GM21825 (cell line): ENCODE measurements around the gene CNIH1.
A peak's percentile ranks its signal among the peaks of the same experiment; 100 is the strongest.
"Not testable (repeated sequence)": the region's sequence is repeated elsewhere in the genome, so short reads cannot be mapped to it uniquely, and the experiment has no call there.

Experiments
- ATAC-seq: cut with Tn5 transposase; IDR thresholded peaks from one replicate; pipeline ENCODE4 v1.9.1; 2021; ENCODE audit warnings: mild to moderate bottlenecking, moderate library complexity; ENCODE audit not compliant: unreplicated experiment

CNIH1 gene

DNA sequence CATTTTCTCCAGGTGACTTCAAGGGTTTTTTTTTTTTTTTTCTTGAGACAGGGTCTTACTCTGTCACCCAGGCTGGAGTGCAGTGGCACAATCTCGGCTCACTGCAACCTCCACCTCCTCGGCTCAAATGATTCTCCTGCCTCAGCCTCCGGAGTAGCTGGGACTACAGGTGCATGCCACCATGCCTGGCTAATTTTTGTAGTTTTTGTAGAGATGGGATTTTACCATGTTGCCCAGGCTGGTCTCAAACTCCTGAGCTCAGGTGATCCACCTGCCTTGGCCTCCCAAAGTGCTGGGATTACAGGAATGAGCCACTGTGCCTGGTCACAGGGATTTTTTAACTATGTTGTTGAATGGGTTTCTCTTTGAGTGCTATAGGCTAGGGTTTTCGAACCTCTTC lies 3.2 kb downstream of the CNIH1 start:
- not testable (repeated sequence) for ATAC-seq

DNA sequence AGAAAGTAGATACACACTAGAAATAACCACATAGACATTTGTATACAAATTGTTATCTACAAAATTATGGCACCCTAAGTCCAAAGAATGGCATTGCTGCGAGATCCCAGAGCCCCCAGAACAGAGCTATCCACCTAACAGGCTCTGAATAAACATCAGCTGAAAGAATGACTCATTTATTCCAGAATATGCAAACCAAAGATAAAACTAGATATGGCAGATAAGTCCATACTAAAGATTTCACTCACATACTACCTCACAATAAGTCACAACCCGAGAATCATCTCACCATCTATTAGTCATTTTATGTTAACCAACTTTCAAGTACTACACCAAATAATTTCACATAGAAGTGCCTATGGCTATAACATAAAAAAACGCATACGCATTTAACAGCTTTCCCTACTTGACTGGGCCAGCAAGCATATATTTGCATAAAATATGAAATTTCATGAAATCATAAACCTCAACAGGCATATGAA lies 5.6 kb downstream of the CNIH1 start:
- no peak for ATAC-seq

DNA sequence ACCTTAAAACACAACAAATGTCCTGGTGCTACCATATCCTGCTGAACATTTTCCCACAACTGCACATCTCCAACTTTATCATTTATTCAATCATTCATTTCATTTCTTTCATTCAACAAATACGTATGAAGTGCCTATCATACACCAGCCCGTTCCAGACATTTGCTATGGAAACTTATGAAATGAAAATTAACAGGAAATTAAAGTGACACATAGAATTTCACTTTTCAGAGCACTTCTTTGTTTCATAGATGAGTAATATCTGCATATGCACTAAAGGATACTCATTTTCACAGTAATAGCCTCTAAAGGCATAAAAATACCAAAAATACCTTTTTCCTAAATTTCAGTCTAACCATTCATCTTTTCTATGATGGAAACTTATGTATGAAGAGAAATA lies 12.6 kb downstream of the CNIH1 start:
- ATAC-seq, result no peak

DNA sequence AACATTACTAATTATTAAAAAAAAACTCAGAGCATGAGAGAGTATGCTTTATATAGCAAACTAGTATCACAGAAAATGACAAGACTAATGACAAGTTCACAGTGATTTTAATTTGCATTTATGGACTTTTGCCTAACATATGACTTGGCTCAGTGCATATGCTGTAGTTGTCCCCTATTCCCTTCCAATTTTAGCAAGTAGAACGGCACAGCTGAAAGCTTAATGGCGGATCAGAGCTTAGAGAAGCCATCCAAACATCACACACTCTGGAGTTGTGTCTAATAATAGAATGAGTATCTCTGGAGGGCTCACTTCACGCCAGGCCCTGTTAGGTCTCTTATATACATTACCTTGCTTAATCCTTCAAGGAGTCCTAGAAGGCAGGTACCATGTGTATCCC lies 13.3 kb downstream of the CNIH1 start:
- no peak for ATAC-seq

- ATAC-seq, result no peak
Observed at GRCh38 chr14:54425537-54426274, 15.5 kb downstream of the CNIH1 start.

DNA sequence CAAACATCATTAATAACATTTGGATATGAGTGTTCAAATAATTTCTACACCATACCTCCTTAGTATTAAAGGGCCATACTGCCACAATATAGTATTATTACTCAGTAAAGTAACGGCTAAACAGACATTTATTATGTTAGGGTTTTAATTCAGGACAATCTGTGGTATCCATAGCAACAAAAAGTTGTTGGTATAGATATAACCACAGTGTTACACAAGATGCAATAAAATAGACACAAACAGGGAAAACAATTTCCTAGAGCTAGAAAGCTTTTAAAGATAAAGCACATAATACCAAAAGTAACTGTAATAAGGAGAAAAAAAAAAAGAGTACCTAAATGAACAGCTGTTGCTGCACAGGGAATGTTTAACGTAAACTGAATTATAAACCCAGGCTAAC lies 16.1 kb downstream of the CNIH1 start:
- no peak for ATAC-seq

GRCh38 chr14:54424479-54424901 lies 16.7 kb downstream of the CNIH1 start:
- no peak for ATAC-seq

- no peak for ATAC-seq
Observed at GRCh38 chr14:54423991-54424390, 17.2 kb downstream of the CNIH1 start.

GRCh38 chr14:54420478-54421142 lies 20.6 kb downstream of the CNIH1 start:
- no peak for ATAC-seq

- ATAC-seq, result no peak
Observed at GRCh38 chr14:54411371-54411770, 29.8 kb downstream of the CNIH1 start.

- ATAC-seq, result no peak
Observed at GRCh38 chr14:54410215-54410614, 31.0 kb downstream of the CNIH1 start.

GRCh38 chr14:54403401-54404005 lies 37.7 kb downstream of the CNIH1 start:
- ATAC-seq, result not testable (repeated sequence)

DNA sequence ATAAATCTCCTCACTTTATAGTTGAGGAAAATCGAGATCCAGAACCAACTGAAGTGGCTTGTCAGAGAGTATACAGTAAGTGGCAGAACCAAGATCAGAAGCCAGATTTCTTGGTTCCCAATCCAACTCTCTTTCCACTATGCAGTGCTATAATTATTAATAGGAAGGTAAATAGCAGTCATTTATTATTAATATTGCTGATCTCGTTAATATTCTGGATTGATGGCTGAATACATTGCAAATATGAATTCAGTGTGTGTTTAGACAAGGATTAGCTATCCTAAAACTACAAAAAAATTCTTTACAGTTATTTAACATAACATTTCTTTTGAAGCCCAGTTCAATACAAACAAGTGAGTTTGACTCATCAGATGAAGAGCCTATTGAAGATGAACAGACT lies 41.6 kb downstream of the CNIH1 start:
- ATAC-seq, result no peak

DNA sequence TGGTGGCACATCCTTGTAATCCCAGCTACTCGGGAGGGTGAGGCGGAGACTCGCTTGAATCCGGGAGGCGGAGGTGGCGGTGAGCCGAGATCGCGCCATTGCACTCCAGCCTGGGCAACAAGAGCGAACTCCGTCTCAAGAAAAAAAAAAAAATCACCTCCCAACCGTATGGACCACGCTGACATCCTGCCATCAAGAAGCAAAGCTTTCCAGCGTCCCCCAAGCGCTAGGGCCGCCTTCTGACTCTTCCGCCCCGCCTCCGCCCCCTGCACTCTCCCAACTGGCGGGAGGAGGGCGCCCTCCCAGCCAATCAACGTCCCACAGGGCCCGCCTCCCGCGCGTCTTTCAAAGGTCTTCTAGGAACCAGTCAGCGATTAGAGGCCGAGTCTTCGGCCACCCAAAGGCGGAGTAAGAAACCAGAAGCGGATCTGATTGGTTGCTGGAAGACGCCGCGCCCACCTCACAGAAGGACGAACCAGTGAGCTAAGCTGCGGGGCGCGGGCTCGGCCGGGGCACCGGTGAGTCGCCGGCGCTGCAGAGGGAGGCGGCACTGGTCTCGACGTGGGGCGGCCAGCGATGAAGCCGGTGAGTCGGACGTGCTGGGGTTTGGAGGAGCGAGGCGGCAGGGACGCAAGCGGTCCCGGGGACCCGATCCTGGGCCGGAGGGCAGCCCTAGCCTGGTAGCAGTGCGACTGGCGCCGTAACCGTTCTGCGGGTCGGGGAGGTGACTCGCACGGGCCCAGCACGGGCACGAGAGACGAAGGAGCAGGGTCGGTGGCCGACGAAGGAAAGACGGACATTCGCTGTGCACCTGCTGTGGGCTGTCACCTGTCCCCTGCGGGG lies 44.5 kb downstream of the CNIH1 start, which contains the start of gene CDKN3:
Gene CDKN3, plus strand, starts transcription at position 515 of the 843 bp plus-strand sequence. Its CDS starts 62 bp downstream, at position 577.
- peak; percentile 98 for ATAC-seq

- no peak for ATAC-seq
Observed at GRCh38 chr14:54396183-54396492, 45.0 kb downstream of the CNIH1 start.

DNA sequence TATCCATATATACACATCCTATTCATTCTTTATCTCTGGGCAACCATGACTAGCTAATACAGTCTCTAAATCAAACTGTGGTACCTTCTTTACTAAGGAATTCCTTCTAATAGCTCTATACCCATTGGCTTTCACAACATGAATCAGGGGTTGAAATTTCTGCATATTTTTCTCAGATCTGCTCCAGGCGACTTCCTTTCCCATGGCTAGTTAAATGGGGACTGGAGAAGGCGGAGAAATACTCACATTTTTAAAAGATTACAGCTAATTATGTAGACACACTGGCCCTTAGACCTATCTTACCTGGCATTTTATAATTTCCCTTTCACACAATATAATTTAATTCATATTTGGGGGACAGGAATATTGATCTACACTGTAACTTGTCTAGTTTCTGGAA lies 45.5 kb downstream of the CNIH1 start:
- ATAC-seq, result no peak

DNA sequence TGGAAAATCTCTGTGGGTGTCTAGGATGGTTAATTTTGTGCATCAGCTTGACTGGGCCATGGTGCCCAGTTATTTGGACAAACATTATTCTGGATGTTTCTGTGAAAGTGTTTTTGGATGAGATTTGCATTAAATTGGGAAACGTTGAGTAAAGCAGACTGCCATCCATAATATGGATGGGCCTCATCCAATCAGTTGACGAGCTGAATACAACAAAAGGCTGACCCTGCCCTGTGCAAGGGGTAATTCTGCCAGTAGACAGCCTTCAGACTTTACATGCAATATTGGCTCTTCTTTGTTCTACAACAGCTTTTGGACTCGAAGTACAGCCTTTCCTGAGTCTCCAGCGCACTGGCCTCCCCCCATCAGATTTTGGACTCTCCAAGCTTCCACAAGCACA lies 45.9 kb downstream of the CNIH1 start:
- no peak for ATAC-seq

GRCh38 chr14:54394596-54394995 lies 46.6 kb downstream of the CNIH1 start:
- ATAC-seq, result no peak

DNA sequence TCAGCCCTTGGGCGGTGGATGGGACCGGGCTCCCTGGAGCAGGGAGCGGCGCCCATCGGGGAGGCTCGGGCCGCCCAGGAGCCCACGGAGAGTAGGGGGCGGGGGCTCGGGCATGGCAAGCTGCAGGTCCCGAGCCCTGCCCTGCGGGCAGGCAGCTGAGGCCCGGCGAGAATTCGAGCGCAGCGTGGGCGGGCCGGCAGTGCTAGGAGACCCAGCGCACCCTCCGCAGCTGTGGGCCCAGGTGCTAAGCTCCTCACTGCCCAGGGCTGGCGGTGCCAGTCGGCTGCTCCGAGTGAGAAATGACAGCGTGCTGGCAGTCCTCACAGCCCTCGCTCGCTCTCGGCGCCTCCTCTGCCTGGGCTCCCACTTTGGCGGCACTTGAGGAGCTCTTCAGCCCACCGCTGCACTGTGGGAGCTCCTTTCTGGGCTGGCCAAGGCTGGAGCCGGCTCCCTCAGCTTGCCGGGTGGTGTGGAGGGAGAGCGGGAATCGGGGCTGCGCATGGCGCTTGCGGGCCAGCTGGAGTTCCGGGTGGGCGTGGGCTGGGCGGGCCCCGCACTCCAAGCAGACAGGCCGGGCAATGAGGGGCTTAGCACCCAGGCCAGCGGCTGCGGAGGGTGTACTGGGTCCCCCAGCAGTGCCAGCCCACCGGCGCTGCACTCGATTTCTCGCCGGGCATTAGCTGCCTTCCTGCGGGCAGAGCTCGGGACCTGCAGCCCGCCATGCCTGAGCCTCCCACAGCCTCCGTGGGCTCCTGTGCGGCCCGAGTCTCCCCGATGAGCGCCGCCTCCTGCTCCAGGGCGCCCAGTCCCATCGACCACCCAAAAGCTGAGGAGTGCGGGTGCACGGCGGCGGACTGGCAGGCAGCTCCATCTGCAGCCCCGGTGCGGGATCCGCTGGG lies 47.9 kb downstream of the CNIH1 start:
- not testable (repeated sequence) for ATAC-seq
